Activated T-helper 1 cell treated with anti-CD3 and anti-CD28 coated beads, Interleukin-12 subunit alpha, Interleukin-12 subunit beta, Interleukin-2, Interleukin-4 antibody, amounts not matched to agents 30 ng/mL and 10 ng/mL and 1 ng/mL, durations not matched to agents 14 hours and 24 hours and 36 hours (primary cell): ENCODE data around the gene RASGEF1B. TPM values are rescaled to one million over a fixed set of nuclear protein-coding genes. Genes with fewer than 3 reads are reported as not detected.
"Not testable (repeated sequence)": the region's sequence is repeated elsewhere in the genome, so short reads cannot be mapped to it uniquely, and the experiment has no call there.

Experiments
- DNase-seq: peaks from one replicate; pipeline ENCODE4 v3.0.0; 2021; ENCODE audit warnings: low spot score
- H3K27ac Mint-ChIP-seq: one replicate; pipeline ENCODE4 v1.8.0; 2021; ENCODE audit warnings: mild to moderate bottlenecking, mixed read lengths
- H3K27me3 Mint-ChIP-seq: one replicate; pipeline ENCODE4 v1.8.0; 2022; ENCODE audit warnings: mild to moderate bottlenecking, moderate library complexity, mixed read lengths; ENCODE audit not compliant: insufficient read depth
- H3K36me3 Mint-ChIP-seq: one replicate; pipeline ENCODE4 v1.8.0; 2021; ENCODE audit warnings: low read depth, mixed read lengths
- H3K4me1 Mint-ChIP-seq: one replicate; pipeline ENCODE4 v1.8.0; 2021; ENCODE audit warnings: low read depth, mixed read lengths
- H3K4me3 Mint-ChIP-seq: one replicate; pipeline ENCODE4 v1.8.0; 2021; ENCODE audit warnings: mild to moderate bottlenecking, moderate library complexity, mixed read lengths
- H3K9me3 Mint-ChIP-seq: one replicate; pipeline ENCODE4 v1.8.0; 2021; ENCODE audit warnings: mixed read lengths
- intact Hi-C: fragments of 100-400 bp; cut with micrococcal nuclease; formaldehyde crosslinking; loops from one replicate; pipeline ENCODE4 v1.15.1; 2024
- total RNA-seq: library from RNA; stranded (reverse); gene quantifications from 2 replicates; pipeline ENCODE4 v1.2.3, GENCODE V29; 2022

RASGEF1B gene
- total RNA-seq, 1 donor from 2014 or later = 3.6 TPM

GRCh38 chr4:81409836-81410235 is 61.9 kb downstream of the RASGEF1B start:
- no peak overlapping the region for H3K4me3 Mint-ChIP-seq
- no peak overlapping the region for H3K27ac Mint-ChIP-seq
- peaks cover 8% of the 10 kb centered on the region for H3K4me1 Mint-ChIP-seq
- H3K9me3 Mint-ChIP-seq = no peaks in the 10 kb centered on the region
- no peak for DNase-seq
- intact Hi-C loops = loop anchor here (5.0 kb wide), 1 partner anchor 502 kb away; no protein-coding TSS in a partner anchor
- peaks cover 4% of the 10 kb centered on the region for H3K27me3 Mint-ChIP-seq
- no peaks in the 10 kb centered on the region for H3K36me3 Mint-ChIP-seq

GRCh38 chr4:81408341-81408740 is 63.4 kb downstream of the RASGEF1B start:
- peaks cover 8% of the 10 kb centered on the region for H3K27me3 Mint-ChIP-seq
- no peak for DNase-seq
- no peaks in the 10 kb centered on the region for H3K36me3 Mint-ChIP-seq
- H3K9me3 Mint-ChIP-seq = no peaks in the 10 kb centered on the region
- no peak overlapping the region for H3K27ac Mint-ChIP-seq
- intact Hi-C loops = loop anchor here (5.0 kb wide), 1 partner anchor 504 kb away; no protein-coding TSS in a partner anchor
- no peak overlapping the region for H3K4me3 Mint-ChIP-seq
- peaks cover 8% of the 10 kb centered on the region for H3K4me1 Mint-ChIP-seq

GRCh38 chr4:81407726-81408125 is 64.0 kb downstream of the RASGEF1B start:
- Mint-ChIP-seq H3K27me3 (peaks cover 5% of the 10 kb centered on the region), H3K27ac (no peak overlapping the region), H3K4me1 (peaks cover 8% of the 10 kb centered on the region), H3K9me3 (no peaks in the 10 kb centered on the region), H3K4me3 (no peak overlapping the region), H3K36me3 (no peaks in the 10 kb centered on the region)
- DNase-seq = no peak
- intact Hi-C loops = loop anchor here (2.0 to 5.0 kb wide), 2 partner anchors 505 to 953 kb away; no protein-coding TSS in a partner anchor

- not testable (repeated sequence) for DNase-seq, H3K9me3 Mint-ChIP-seq, H3K4me3 Mint-ChIP-seq, H3K27me3 Mint-ChIP-seq, H3K4me1 Mint-ChIP-seq, H3K27ac Mint-ChIP-seq, H3K36me3 Mint-ChIP-seq
- intact Hi-C loops = loop anchor here (1.0 to 5.0 kb wide), 6 partner anchors 61 to 954 kb away; no protein-coding TSS in a partner anchor
Measured at GRCh38 chr4:81406481-81406880, 65.2 kb downstream of the RASGEF1B start.

GRCh38 chr4:81405900-81406401 is 65.8 kb downstream of the RASGEF1B start:
- intact Hi-C loops = loop anchor here (1.0 to 5.0 kb wide), 7 partner anchors 61 to 955 kb away; no protein-coding TSS in a partner anchor
- no peak overlapping the region for H3K4me3 Mint-ChIP-seq

GRCh38 chr4:81404741-81405140 is 67.0 kb downstream of the RASGEF1B start:
- H3K27me3 Mint-ChIP-seq = peaks cover 8% of the 10 kb centered on the region
- H3K4me3 Mint-ChIP-seq = no peak overlapping the region
- intact Hi-C loops = loop anchor here (1.0 to 5.0 kb wide), 2 partner anchors 508 to 798 kb away; no protein-coding TSS in a partner anchor

More at GRCh38 chr4:81405900-81406401, 65.8 kb downstream of the RASGEF1B start:
- no peaks in the 10 kb centered on the region for H3K36me3 Mint-ChIP-seq
- DNase-seq = peak; percentile 25
- no peak overlapping the region for H3K27ac Mint-ChIP-seq
- H3K9me3 Mint-ChIP-seq = no peaks in the 10 kb centered on the region
- peaks cover 8% of the 10 kb centered on the region for H3K4me1 Mint-ChIP-seq
- H3K27me3 Mint-ChIP-seq = peaks cover 8% of the 10 kb centered on the region

GRCh38 chr4:81404294-81404693 is 67.4 kb downstream of the RASGEF1B start:
- intact Hi-C loops = no loop called here
- Mint-ChIP-seq H3K4me3 (no peak overlapping the region), H3K4me1 (peaks cover 8% of the 10 kb centered on the region), H3K9me3 (no peaks in the 10 kb centered on the region), H3K27ac (no peak overlapping the region), H3K27me3 (peaks cover 8% of the 10 kb centered on the region), H3K36me3 (no peaks in the 10 kb centered on the region)
- no peak for DNase-seq

More at GRCh38 chr4:81404741-81405140, 67.0 kb downstream of the RASGEF1B start:
- no peaks in the 10 kb centered on the region for H3K36me3 Mint-ChIP-seq
- H3K27ac Mint-ChIP-seq = no peak overlapping the region
- peaks cover 8% of the 10 kb centered on the region for H3K4me1 Mint-ChIP-seq
- no peak for DNase-seq
- H3K9me3 Mint-ChIP-seq = no peaks in the 10 kb centered on the region

- intact Hi-C loops = no loop called here
- H3K27ac Mint-ChIP-seq = no peak overlapping the region
- no peak overlapping the region for H3K4me3 Mint-ChIP-seq
- H3K27me3 Mint-ChIP-seq = peaks cover 7% of the 10 kb centered on the region
- H3K9me3 Mint-ChIP-seq = no peaks in the 10 kb centered on the region
- no peaks in the 10 kb centered on the region for H3K36me3 Mint-ChIP-seq
- DNase-seq = no peak
- no peaks in the 10 kb centered on the region for H3K4me1 Mint-ChIP-seq
Measured at GRCh38 chr4:81399306-81400086, 72.2 kb downstream of the RASGEF1B start.

GRCh38 chr4:81398379-81398778 is 73.3 kb downstream of the RASGEF1B start:
- intact Hi-C loops = no loop called here
- no peaks in the 10 kb centered on the region for H3K4me1 Mint-ChIP-seq
- H3K4me3 Mint-ChIP-seq = no peak overlapping the region
- peaks cover 4% of the 10 kb centered on the region for H3K27me3 Mint-ChIP-seq
- no peak for DNase-seq
- H3K36me3 Mint-ChIP-seq = no peaks in the 10 kb centered on the region
- H3K27ac Mint-ChIP-seq = no peak overlapping the region
- H3K9me3 Mint-ChIP-seq = no peaks in the 10 kb centered on the region

GRCh38 chr4:81397635-81398034 is 74.1 kb downstream of the RASGEF1B start:
- Mint-ChIP-seq H3K4me1 (no peaks in the 10 kb centered on the region), H3K36me3 (no peaks in the 10 kb centered on the region), H3K27ac (no peak overlapping the region), H3K4me3 (no peak overlapping the region), H3K9me3 (no peaks in the 10 kb centered on the region), H3K27me3 (peaks cover 4% of the 10 kb centered on the region)
- intact Hi-C loops = no loop called here
- no peak for DNase-seq

- Mint-ChIP-seq H3K27me3 (no peaks in the 10 kb centered on the region), H3K4me1 (no peaks in the 10 kb centered on the region), H3K36me3 (no peaks in the 10 kb centered on the region), H3K9me3 (peaks cover 3% of the 10 kb centered on the region), H3K4me3 (no peak overlapping the region), H3K27ac (no peak overlapping the region)
- no peak for DNase-seq
- intact Hi-C loops = no loop called here
Measured at GRCh38 chr4:81395239-81395638, 76.5 kb downstream of the RASGEF1B start.

GRCh38 chr4:81392164-81392563 is 79.5 kb downstream of the RASGEF1B start:
- H3K4me3 Mint-ChIP-seq = no peak overlapping the region
- no peaks in the 10 kb centered on the region for H3K4me1 Mint-ChIP-seq
- DNase-seq = no peak
- no peak overlapping the region for H3K27ac Mint-ChIP-seq
- intact Hi-C loops = no loop called here
- peaks cover 1% of the 10 kb centered on the region for H3K27me3 Mint-ChIP-seq
- peaks cover 3% of the 10 kb centered on the region for H3K9me3 Mint-ChIP-seq
- no peaks in the 10 kb centered on the region for H3K36me3 Mint-ChIP-seq

- peaks cover 4% of the 10 kb centered on the region for H3K27me3 Mint-ChIP-seq
- intact Hi-C loops = no loop called here
- H3K27ac Mint-ChIP-seq = no peak overlapping the region
- H3K4me1 Mint-ChIP-seq = no peaks in the 10 kb centered on the region
- H3K36me3 Mint-ChIP-seq = no peaks in the 10 kb centered on the region
- DNase-seq = no peak
- no peak overlapping the region for H3K4me3 Mint-ChIP-seq
- peaks cover 3% of the 10 kb centered on the region for H3K9me3 Mint-ChIP-seq
Measured at GRCh38 chr4:81389720-81390119, 82.0 kb downstream of the RASGEF1B start.
